NCI-H146 treated with DMSO at 0.1 percent for 48 hours (cell line): ENCODE measurements around the gene CNN2.
A peak's percentile ranks its signal among the peaks of the same experiment; 100 is the strongest.

Experiments
- DNase-seq: peaks from one replicate; lab custom pipeline; 2025; ENCODE audit not compliant: unreplicated experiment; lab: John Stamatoyannopoulos, UW

Gene CNN2

DNA sequence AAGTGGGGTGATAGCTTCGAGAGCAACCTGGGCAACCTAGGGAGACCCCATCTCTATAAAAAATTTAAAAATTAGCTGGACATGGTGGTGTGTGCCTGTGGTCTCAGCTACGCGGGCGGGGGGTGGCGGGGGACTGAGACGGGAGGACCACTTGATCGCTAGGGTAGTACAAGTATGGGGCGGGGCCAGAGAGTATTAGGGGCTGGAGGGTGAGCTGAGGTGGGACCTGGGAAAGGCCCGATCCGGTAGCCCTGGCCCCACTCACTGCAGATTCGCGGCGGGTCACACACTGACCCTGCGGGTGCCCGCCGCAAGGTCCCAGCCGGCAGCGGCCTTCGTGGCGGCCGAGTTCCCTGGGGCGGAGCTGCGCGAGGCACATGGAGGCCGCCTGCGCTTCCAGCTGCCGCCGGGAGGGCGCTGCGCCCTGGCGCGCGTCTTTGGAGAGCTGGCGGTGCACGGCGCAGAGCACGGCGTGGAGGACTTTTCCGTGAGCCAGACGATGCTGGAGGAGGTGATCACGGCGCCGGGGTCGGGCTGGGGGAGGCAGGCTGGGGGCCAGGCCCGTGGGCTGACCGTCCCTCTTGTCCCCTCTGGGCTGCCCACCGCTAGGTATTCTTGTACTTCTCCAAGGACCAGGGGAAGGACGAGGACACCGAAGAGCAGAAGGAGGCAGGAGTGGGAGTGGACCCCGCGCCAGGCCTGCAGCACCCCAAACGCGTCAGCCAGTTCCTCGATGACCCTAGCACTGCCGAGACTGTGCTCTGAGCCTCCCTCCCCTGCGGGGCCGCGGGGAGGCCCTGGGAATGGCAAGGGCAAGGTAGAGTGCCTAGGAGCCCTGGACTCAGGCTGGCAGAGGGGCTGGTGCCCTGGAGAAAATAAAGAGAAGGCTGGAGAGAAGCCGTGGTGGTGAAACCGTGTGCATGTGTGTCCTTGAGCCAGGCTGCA, 38.5 kb downstream of the CNN2 start:
- no peak for DNase-seq

- no peak for DNase-seq
Observed at GRCh38 chr19:1065606-1066109, 39.2 kb downstream of the CNN2 start.

DNA sequence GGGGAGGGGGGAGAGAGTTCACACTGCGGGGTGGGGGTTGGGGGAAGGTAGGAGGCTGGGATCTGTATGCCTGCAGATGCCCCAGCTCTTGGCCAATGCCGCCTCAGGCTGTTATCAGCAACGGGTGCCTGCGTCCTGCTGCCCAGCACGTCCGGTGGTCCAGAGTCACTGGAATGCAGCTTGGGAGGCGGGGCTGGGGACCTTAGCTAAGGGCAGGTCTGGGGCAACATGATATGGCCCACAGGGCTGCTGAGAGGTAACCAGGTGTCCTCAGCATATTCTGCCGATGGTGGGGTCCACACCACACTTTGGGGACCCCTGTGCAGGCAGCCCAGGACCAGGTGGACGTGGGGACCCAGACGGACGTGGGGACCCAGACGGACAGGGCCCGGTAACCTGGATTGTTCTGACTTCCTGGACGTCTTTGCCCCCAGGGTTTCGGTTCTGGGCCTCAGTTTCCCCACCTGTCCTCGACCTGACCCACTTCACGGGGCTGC, 39.9 kb downstream of the CNN2 start:
- no peak for DNase-seq

- no peak for DNase-seq
Observed at GRCh38 chr19:1066748-1067340, 40.4 kb downstream of the CNN2 start, which contains the start of gene ARHGAP45. Gene ARHGAP45 (plus strand): TSS chr19:1067167. CDS start chr19:1067406, 239 bp downstream.

- DNase-seq, result no peak
Observed at GRCh38 chr19:1067341-1067957, 41.0 kb downstream of the CNN2 start.

GRCh38 chr19:1068009-1069001, 41.9 kb downstream of the CNN2 start:
- no peak for DNase-seq

DNA sequence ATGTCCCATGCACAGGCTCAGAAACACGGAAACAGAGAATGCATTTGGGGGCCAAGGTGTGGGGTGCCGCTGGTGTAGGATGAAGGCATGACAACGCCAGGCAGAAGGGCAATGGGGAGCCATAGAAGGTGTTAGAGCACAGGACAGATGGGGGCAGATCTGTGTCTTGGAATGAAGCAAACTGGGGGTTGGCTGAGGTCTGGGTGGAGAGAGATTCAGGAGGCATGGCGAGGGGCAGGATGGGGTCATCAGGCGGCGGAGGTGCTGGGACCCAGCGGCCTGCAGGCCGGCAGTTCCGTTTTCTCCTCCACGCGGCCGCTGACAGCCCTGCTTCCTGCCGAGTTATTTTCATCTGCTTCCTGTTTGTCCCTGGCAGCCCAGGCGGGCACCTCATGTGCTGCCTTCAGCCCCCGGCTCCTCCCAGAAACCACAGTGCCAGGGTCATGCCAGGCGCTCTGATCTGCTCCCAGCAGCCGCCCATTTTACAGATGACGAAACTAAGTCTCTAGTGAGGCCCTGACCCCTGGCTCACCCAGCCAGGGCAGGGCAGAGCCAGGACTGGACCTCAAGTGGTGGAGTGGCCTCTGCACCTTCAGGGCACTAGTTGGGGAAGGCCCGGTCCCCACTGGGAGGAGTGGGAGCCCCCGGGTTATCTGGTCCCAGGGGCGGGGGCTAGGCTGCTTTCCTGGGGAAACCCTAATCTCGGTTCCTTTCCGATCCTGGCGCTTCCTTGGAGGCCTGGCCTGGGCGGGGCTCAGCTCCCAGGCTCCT, 42.8 kb downstream of the CNN2 start:
- DNase-seq, result no peak

- DNase-seq, result no peak
Observed at GRCh38 chr19:1070576-1070930, 44.1 kb downstream of the CNN2 start.

DNA sequence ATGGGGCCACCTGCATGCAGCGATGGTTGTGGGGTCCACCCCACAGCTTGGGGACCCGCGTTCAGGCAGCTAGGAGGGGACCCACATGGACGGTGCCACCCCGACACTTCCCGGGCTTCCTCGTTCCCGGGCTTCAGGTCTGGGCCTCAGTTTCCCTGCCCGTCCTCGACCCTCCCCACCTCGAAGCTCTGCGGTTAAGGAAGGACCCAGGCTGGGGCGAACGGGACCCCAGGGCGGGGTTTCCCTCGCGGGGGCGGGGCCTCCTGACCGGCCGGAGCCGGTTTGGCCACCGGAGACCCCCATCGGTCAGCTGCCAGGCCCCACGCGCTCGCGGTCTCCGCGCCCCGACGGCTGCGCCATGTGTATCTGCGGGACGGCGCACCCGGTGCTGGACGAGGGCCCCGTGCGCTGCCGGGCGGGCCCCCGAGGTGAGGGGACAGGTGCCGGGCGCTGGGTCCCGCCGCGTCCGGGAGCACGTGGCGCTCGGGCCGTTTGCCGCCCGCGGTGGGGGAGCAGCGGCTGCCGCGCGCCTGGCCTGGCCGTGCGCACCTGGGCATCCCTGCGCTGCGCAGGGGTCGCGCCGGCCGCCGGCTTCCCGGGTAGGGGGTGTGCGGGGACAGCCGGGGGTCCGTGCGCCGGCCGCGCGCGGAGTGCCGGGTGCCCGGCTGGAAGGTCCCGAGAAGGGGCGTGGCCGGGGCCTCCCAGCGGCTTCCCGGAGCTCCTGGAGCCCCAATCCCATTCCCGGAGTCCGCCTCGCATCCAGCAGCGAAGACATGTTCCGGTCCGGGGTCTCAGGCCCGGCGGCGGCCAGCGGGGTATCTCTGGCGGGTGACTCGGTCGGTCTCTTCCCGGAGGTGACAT, 44.8 kb downstream of the CNN2 start:
- no peak for DNase-seq

DNA sequence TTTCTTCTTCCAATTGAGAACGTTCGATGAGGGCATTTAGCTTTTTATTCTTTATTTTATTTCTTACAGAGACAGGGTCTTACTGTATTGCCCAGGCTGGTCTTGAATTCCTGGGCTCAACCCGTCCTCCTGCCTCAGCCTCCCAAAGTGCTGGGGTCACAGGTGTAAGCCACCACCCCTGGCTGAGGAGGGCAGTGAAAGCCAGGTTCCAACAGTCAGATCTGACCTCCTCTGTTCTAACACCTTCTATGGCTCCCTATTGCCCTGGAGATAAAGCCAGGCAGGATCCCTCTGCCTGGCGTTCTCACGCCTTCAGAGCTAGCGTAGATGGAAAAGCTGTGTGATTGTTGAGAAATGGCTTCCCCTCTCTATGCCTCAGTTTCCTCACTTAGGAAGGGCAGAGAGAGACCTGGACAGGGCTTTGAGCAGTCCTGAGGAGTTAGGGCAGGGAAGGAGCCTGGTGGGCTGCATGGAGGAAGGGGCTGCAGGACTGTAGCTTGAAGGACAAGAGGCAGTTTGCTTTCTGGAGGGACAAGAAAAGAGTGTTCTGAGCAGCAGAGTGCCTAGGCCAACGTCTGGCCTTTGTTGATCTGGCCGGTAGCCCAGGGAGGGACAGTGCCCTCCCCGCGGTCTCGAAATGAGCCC, 46.1 kb downstream of the CNN2 start:
- DNase-seq, result no peak

DNA sequence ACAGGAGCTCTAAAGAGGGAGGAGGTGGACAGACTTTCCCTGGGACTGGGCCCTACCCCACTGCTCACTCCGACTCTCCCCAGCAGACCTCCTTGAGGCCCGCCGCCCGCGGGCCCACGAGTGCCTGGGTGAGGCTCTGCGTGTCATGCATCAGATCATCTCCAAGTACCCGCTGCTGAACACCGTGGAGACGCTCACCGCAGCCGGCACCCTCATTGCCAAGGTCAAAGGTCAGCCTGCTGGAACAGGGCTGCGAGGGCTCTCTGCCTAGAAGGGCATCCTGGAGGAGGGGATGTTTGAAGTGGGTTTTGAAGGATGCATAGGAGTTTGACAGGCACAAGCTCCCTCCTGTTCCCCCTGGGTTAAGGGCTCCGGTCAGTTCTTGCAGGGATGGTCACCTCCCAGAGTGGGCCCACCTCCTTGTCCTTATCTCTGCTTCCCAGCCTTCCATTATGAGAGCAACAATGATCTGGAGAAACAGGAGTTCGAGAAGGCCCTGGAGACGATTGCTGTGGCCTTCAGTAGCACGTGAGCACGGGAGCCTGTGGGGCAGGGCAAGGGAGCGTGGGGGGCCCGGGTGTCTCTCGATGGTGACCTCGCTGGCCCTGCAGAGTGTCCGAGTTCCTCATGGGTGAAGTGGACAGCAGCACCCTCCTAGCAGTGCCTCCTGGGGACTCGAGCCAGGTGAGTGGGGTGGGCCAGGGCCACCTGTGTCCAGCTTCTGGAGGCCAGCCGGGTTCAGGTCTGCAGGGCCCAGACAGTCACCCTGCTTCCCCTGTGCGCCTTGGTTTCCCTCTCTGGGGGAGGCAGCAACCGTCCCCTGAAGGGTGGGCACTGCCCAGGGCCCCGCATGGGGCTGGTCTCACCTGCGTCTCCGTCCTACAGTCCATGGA, 46.9 kb downstream of the CNN2 start:
- DNase-seq, result no peak

DNA sequence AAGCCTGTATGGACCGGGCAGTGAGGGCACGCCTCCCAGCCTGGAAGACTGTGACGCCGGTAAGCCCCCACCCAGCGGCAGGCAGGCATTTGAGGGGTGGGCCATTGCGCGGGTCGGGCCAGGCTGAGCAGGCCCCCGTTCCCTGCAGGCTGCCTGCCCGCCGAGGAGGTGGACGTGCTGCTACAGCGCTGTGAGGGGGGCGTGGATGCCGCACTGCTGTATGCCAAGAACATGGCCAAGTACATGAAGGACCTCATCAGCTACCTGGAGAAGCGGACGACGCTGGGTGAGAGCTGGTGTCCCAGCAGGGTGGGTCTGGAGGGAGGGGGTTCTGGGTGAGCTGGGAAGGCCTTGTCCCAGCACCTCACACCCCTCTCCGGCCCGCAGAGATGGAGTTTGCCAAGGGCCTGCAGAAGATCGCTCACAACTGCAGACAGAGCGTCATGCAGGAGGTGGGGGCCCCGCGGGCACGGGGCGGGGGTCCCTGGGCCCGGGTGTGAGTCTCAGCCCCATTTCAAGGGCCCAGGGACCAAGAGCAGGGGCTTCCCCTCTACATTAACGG, 47.6 kb downstream of the CNN2 start:
- no peak for DNase-seq

- peak; percentile 62 for DNase-seq
Observed at GRCh38 chr19:1074544-1075283, 48.3 kb downstream of the CNN2 start.

GRCh38 chr19:1076046-1076386, 49.6 kb downstream of the CNN2 start:
- no peak for DNase-seq

GRCh38 chr19:1076951-1077350, 50.5 kb downstream of the CNN2 start:
- no peak for DNase-seq

DNA sequence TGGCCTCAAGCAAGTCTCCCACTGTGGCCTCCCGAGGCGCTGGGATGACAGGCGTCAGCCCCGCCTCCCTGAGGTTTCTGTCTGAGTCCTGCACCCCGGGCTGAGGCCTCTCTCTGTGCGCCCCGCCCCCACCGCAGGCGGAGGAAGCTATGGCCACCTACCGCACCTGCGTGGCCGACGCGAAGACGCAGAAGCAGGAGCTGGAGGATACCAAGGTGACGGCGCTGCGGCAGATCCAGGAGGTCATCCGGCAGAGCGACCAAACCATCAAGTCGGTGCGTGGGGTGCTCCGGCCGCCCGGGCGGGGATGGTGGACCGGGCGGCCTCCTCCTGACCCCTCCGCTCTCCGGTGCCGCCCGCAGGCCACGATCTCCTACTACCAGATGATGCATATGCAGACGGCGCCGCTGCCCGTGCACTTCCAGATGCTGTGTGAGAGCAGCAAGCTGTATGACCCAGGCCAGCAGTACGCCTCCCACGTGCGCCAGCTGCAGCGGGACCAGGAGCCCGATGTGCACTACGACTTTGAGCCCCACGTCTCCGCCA, 53.2 kb downstream of the CNN2 start:
- no peak for DNase-seq
